H1 (cell line): ENCODE results near the gene ASPG. TPM values are rescaled to one million over a fixed set of nuclear protein-coding genes. Genes with fewer than 3 reads are reported as not detected.

Experiments used
- CHD1 ChIP-seq: IDR thresholded peaks from 2 replicates; pipeline ENCODE4 v1.6.1; 2012; ENCODE audit warnings: low read depth, low read length, improper control_type of control experiment
- HDAC2 ChIP-seq, 2 experiments: fragments of 300-600 bp in 1 of 2; sonication (generic) in 1 of 2; IDR thresholded peaks; 2 replicates each; pipeline ENCODE4 v1.6.1; 2011 to 2012; ENCODE audit warnings: low read depth in 2 of 2, low read length in 2 of 2, mild to moderate bottlenecking in 2 of 2, moderate library complexity in 2 of 2, borderline replicate concordance in 1 of 2, inconsistent platforms in 1 of 2
- SIX5 ChIP-seq: IDR thresholded peaks from 2 replicates; pipeline ENCODE4 v1.6.1; 2011; ENCODE audit warnings: mild to moderate bottlenecking, low read depth, low read length
- SP4 ChIP-seq: IDR thresholded peaks from 2 replicates; pipeline ENCODE4 v1.6.1; 2012; ENCODE audit warnings: low read length, inconsistent platforms
- polyA plus RNA-seq, 7 experiments: library from polyadenylated mRNA; depleted of rRNA in 3 of 7; stranded (reverse) in 5 of 7; unstranded in 2 of 7; fragments of >200 nt in 5 of 7; fragments of 200-250 nt in 2 of 7; gene quantifications; 1 replicate in 5 of 7; 2 replicates in 1 of 7; 4 replicates in 1 of 7; pipeline versions ENCODE4 v1.2.1 to v1.2.3, GENCODE V29; 2011 to 2013; ENCODE audit warnings: missing spikeins in 2 of 7, mixed read lengths in 2 of 7
- total RNA-seq: library from RNA; stranded (reverse); fragmentation: NEBNext Ultra II Directional; extraction: Animal tissue kit (Norgen Biotek cat#: 25700); gene quantifications from 2 replicates; pipeline ENCODE4 v1.2.1, GENCODE V29; 2021

ASPG gene
- total and polyA plus RNA-seq, 2 of the 8 experiments (the other 6 are each of a cell fraction or from before 2014, with no cell fraction given), result 0.34 to 0.59 TPM

GRCh38 chr14:104115691-104116287 is 30.3 kb downstream of the ASPG start (continued):
- TF ChIP-seq HDAC2 (IDR thresholded peaks at IDR 0.05; ENCODE audit: borderline replicate concordance in 1 of 2, low read depth in 2 of 2, low read length in 2 of 2), result no peak
- TF ChIP-seq SIX5, result no peak
- no peak for TF ChIP-seq CHD1
- no peak for TF ChIP-seq SP4
